GM23338 (cell line): Measurements from ENCODE around the gene SRRT. TPM values are rescaled to one million over a fixed set of nuclear protein-coding genes. Genes with fewer than 3 reads are reported as not detected.

Source experiments
- ATAC-seq: fragments of 200-7000 bp; cut with Tn5 transposase; 3 replicates; pipeline ENCODE4 v1.9.1; 2020
- DNase-seq: peaks from one replicate; pipeline ENCODE4 v3.0.0-alpha.2; 2015; ENCODE audit warnings: low spot score
- H2AFZ ChIP-seq: fragments of 200-600 bp; sonication (generic); 2 replicates; pipeline ENCODE4 v1.8.0; 2016; ENCODE audit warnings: antibody characterized with exemption, mild to moderate bottlenecking, moderate library complexity
- H3F3A ChIP-seq: fragments of 200-600 bp; sonication (generic); replicated peaks from 2 replicates; pipeline ENCODE4 v1.8.0; 2017; ENCODE audit warnings: antibody characterized with exemption, mixed run types, low read depth
- H3K27ac ChIP-seq: fragments of 200-600 bp; sonication (generic); 2 replicates; pipeline ENCODE4 v1.6.1; 2016; ENCODE audit warnings: low read depth
- H3K27me3 ChIP-seq: fragments of 200-600 bp; sonication (generic); 2 replicates; pipeline ENCODE4 v1.8.0; 2016; ENCODE audit warnings: mild to moderate bottlenecking, mixed run types, moderate library complexity; ENCODE audit not compliant: insufficient read depth
- H3K36me3 ChIP-seq: fragments of 200-600 bp; sonication (generic); 2 replicates; pipeline ENCODE4 v1.8.0; 2016; ENCODE audit warnings: mild to moderate bottlenecking; ENCODE audit not compliant: insufficient read depth
- H3K4me1 ChIP-seq: fragments of 200-600 bp; sonication (generic); 2 replicates; pipeline ENCODE4 v1.8.0; 2016; ENCODE audit warnings: mild to moderate bottlenecking, moderate library complexity; ENCODE audit not compliant: insufficient read depth
- H3K4me2 ChIP-seq: fragments of 200-600 bp; sonication (generic); 2 replicates; pipeline ENCODE4 v1.7.1; 2017; ENCODE audit warnings: mixed run types
- H3K4me3 ChIP-seq: fragments of 200-600 bp; sonication (generic); 2 replicates; pipeline ENCODE4 v1.6.1; 2016; ENCODE audit warnings: mixed run types
- H3K79me2 ChIP-seq: fragments of 200-600 bp; sonication (generic); replicated peaks from 2 replicates; pipeline ENCODE4 v1.8.0; 2017; ENCODE audit warnings: mild to moderate bottlenecking; ENCODE audit not compliant: insufficient read depth
- H3K9me2 ChIP-seq: fragments of 200-600 bp; sonication (generic); 2 replicates; pipeline ENCODE4 v1.8.0; 2017; ENCODE audit not compliant: insufficient read depth
- H4K20me1 ChIP-seq: fragments of 200-600 bp; sonication (generic); replicated peaks from 2 replicates; pipeline ENCODE4 v1.8.0; 2017; ENCODE audit warnings: mild to moderate bottlenecking; ENCODE audit not compliant: insufficient read depth
- H3K27ac Mint-ChIP-seq: 2 replicates; pipeline ENCODE4 v1.8.0; 2020; ENCODE audit warnings: inconsistent platforms, mild to moderate bottlenecking, moderate library complexity, mixed read lengths
- H3K27me3 Mint-ChIP-seq: 3 replicates; pipeline ENCODE4 v1.8.0; 2022; ENCODE audit warnings: low read depth, mild to moderate bottlenecking, moderate library complexity, mixed read lengths, inconsistent platforms; ENCODE audit not compliant: insufficient read depth, poor library complexity
- H3K36me3 Mint-ChIP-seq: 3 replicates; pipeline ENCODE4 v1.8.0; 2021; ENCODE audit warnings: low read depth, mild to moderate bottlenecking, inconsistent platforms, moderate library complexity, mixed read lengths
- H3K4me1 Mint-ChIP-seq: 3 replicates; pipeline ENCODE4 v1.8.0; 2020; ENCODE audit warnings: mild to moderate bottlenecking, inconsistent platforms, mixed read lengths
- H3K4me3 Mint-ChIP-seq: 3 replicates; pipeline ENCODE4 v1.8.0; 2021; ENCODE audit warnings: moderate library complexity, mild to moderate bottlenecking, inconsistent platforms, mixed read lengths
- H3K9me3 Mint-ChIP-seq: 3 replicates; pipeline ENCODE4 v1.8.0; 2020; ENCODE audit warnings: moderate library complexity, mild to moderate bottlenecking, inconsistent platforms, mixed read lengths
- CREB1 ChIP-seq: fragments of 250-450 bp; sonication (Bioruptor Pico); IDR thresholded peaks from 2 replicates; pipeline ENCODE4 v1.5.0; 2020; ENCODE audit warnings: low read depth, mild to moderate bottlenecking, moderate library complexity
- CTCF ChIP-seq, 2 experiments: fragments of 200-600 bp in 1 of 2; sonication (generic) in 1 of 2; conservative IDR thresholded peaks; 2 replicates each; pipeline versions ENCODE4 v1.5.1 to v1.6.1; 2016 to 2017; ENCODE audit warnings: antibody characterized with exemption in 2 of 2, low read depth in 2 of 2, mild to moderate bottlenecking in 2 of 2, moderate library complexity in 1 of 2
- EZH2 ChIP-seq: fragments of 200-600 bp; sonication (generic); IDR thresholded peaks from one replicate; pipeline ENCODE4 v1.8.0; 2017; ENCODE audit warnings: antibody characterized with exemption, mild to moderate bottlenecking, low read depth; ENCODE audit not compliant: unreplicated experiment
- EZH2phosphoT487 ChIP-seq: fragments of 200-600 bp; sonication (generic); IDR thresholded peaks from one replicate; pipeline ENCODE4 v1.8.1; 2018; ENCODE audit warnings: antibody characterized with exemption; ENCODE audit not compliant: unreplicated experiment
- JUNB ChIP-seq: IDR thresholded peaks from one replicate; pipeline ENCODE4 v1.6.1; 2016; ENCODE audit warnings: antibody characterized with exemption; ENCODE audit not compliant: unreplicated experiment
- NANOG ChIP-seq: IDR thresholded peaks from 2 replicates; pipeline ENCODE4 v1.6.1; 2016; ENCODE audit warnings: antibody characterized with exemption, borderline replicate concordance
- POLR2AphosphoS5 ChIP-seq: IDR thresholded peaks from 2 replicates; pipeline ENCODE4 v1.6.1; 2016; ENCODE audit warnings: antibody characterized with exemption, low read depth
- REST ChIP-seq: IDR thresholded peaks from one replicate; pipeline ENCODE4 v1.6.1; 2018; ENCODE audit warnings: antibody characterized with exemption; ENCODE audit not compliant: unreplicated experiment
- STAT1 ChIP-seq: IDR thresholded peaks from one replicate; pipeline ENCODE4 v1.6.1; 2016; ENCODE audit warnings: antibody characterized with exemption; ENCODE audit not compliant: unreplicated experiment
- ZNF114 ChIP-seq: fragments of 250-450 bp; sonication (Bioruptor Pico); IDR thresholded peaks from 2 replicates; pipeline ENCODE4 v1.5.0; 2020; ENCODE audit warnings: mild to moderate bottlenecking, moderate library complexity
- ZNF331 ChIP-seq: fragments of 250-450 bp; sonication (Bioruptor Pico); IDR thresholded peaks from 2 replicates; pipeline ENCODE4 v1.5.0; 2020; ENCODE audit warnings: low read depth, mild to moderate bottlenecking, moderate library complexity
- polyA plus RNA-seq: library from polyadenylated mRNA; unstranded; fragments of >200 nt; fragmentation: Nextera tagmentation; extraction: Ambion mirVana; gene quantifications from 2 replicates; pipeline ENCODE4 v1.2.1, GENCODE V29; 2016
- total RNA-seq: library from RNA; depleted of rRNA; stranded (reverse); fragments of >200 nt; shearing (Covaris generic); gene quantifications from 2 replicates; pipeline ENCODE4 v1.2.3, GENCODE V29; 2014
- TF ChIP-seq, protein P1 (sequence below): IDR thresholded peaks from 2 replicates; pipeline ENCODE4 v1.6.1; 2016; ENCODE audit warnings: antibody characterized with exemption
- TF ChIP-seq, protein P2 (sequence below): fragments of 250-450 bp; sonication (Bioruptor Pico); IDR thresholded peaks from 2 replicates; pipeline ENCODE4 v1.5.0; 2020; ENCODE audit warnings: mild to moderate bottlenecking, moderate library complexity

SRRT gene
- total and polyA plus RNA-seq, 2 experiments from 2014 or later: 113 to 140 TPM

GRCh38 chr7:100901921-100902332 lies 27.0 kb downstream of the SRRT start:
- H3K36me3 ChIP-seq: no peaks in the 10 kb centered on the region
- 0 out of 3 replicates have a peak, but pooled peaks cover 4% of the 10 kb centered on the region for H3K9me3 Mint-ChIP-seq
- no peak overlapping the region for H3K27ac ChIP-seq
- H3K27me3 Mint-ChIP-seq: peaks cover 10% of the 10 kb centered on the region
- H3K9me2 ChIP-seq: no peaks in the 10 kb centered on the region
- no peak overlapping the region for H3K27ac Mint-ChIP-seq
- H3F3A ChIP-seq: no peaks in the 10 kb centered on the region
- no peaks in the 10 kb centered on the region for H3K4me1 Mint-ChIP-seq
- H2AFZ ChIP-seq: no peak overlapping the region
- no peaks in the 10 kb centered on the region; the same call in 1 of the 2 replicates for H4K20me1 ChIP-seq
- ATAC-seq: no peak
- H3K27me3 ChIP-seq: peaks cover 8% of the 10 kb centered on the region
- no peaks in the 10 kb centered on the region for H3K4me1 ChIP-seq
- H3K4me3 Mint-ChIP-seq: no peak overlapping the region
- no peak for DNase-seq
- H3K4me2 ChIP-seq: no peak overlapping the region
- no peaks in the 10 kb centered on the region for H3K79me2 ChIP-seq
- no peaks in the 10 kb centered on the region for H3K36me3 Mint-ChIP-seq
- no peak overlapping the region for H3K4me3 ChIP-seq
- no peak for TF ChIP-seq ZNF331
- no peak for TF ChIP-seq CREB1 (CRISPR knock-in tag)
- no peak for TF ChIP-seq EZH2
- no peak for TF ChIP-seq ZNF114 (CRISPR knock-in tag)
- TF ChIP-seq NANOG: no peak
- TF ChIP-seq, protein P1, sequence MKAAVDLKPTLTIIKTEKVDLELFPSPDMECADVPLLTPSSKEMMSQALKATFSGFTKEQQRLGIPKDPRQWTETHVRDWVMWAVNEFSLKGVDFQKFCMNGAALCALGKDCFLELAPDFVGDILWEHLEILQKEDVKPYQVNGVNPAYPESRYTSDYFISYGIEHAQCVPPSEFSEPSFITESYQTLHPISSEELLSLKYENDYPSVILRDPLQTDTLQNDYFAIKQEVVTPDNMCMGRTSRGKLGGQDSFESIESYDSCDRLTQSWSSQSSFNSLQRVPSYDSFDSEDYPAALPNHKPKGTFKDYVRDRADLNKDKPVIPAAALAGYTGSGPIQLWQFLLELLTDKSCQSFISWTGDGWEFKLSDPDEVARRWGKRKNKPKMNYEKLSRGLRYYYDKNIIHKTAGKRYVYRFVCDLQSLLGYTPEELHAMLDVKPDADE: no peak
- TF ChIP-seq, protein P2, sequence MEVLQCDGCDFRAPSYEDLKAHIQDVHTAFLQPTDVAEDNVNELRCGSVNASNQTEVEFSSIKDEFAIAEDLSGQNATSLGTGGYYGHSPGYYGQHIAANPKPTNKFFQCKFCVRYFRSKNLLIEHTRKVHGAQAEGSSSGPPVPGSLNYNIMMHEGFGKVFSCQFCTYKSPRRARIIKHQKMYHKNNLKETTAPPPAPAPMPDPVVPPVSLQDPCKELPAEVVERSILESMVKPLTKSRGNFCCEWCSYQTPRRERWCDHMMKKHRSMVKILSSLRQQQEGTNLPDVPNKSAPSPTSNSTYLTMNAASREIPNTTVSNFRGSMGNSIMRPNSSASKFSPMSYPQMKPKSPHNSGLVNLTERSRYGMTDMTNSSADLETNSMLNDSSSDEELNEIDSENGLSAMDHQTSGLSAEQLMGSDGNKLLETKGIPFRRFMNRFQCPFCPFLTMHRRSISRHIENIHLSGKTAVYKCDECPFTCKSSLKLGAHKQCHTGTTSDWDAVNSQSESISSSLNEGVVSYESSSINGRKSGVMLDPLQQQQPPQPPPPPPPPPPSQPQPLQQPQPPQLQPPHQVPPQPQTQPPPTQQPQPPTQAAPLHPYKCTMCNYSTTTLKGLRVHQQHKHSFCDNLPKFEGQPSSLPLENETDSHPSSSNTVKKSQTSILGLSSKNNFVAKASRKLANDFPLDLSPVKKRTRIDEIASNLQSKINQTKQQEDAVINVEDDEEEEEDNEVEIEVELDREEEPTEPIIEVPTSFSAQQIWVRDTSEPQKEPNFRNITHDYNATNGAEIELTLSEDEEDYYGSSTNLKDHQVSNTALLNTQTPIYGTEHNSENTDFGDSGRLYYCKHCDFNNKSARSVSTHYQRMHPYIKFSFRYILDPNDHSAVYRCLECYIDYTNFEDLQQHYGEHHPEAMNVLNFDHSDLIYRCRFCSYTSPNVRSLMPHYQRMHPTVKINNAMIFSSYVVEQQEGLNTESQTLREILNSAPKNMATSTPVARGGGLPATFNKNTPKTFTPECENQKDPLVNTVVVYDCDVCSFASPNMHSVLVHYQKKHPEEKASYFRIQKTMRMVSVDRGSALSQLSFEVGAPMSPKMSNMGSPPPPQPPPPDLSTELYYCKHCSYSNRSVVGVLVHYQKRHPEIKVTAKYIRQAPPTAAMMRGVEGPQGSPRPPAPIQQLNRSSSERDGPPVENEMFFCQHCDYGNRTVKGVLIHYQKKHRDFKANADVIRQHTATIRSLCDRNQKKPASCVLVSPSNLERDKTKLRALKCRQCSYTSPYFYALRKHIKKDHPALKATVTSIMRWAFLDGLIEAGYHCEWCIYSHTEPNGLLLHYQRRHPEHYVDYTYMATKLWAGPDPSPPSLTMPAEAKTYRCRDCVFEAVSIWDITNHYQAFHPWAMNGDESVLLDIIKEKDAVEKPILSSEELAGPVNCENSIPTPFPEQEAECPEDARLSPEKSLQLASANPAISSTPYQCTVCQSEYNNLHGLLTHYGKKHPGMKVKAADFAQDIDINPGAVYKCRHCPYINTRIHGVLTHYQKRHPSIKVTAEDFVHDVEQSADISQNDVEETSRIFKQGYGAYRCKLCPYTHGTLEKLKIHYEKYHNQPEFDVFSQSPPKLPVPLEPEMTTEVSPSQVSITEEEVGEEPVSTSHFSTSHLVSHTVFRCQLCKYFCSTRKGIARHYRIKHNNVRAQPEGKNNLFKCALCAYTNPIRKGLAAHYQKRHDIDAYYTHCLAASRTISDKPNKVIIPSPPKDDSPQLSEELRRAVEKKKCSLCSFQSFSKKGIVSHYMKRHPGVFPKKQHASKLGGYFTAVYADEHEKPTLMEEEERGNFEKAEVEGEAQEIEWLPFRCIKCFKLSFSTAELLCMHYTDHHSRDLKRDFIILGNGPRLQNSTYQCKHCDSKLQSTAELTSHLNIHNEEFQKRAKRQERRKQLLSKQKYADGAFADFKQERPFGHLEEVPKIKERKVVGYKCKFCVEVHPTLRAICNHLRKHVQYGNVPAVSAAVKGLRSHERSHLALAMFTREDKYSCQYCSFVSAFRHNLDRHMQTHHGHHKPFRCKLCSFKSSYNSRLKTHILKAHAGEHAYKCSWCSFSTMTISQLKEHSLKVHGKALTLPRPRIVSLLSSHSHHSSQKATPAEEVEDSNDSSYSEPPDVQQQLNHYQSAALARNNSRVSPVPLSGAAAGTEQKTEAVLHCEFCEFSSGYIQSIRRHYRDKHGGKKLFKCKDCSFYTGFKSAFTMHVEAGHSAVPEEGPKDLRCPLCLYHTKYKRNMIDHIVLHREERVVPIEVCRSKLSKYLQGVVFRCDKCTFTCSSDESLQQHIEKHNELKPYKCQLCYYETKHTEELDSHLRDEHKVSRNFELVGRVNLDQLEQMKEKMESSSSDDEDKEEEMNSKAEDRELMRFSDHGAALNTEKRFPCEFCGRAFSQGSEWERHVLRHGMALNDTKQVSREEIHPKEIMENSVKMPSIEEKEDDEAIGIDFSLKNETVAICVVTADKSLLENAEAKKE (CRISPR knock-in tag): no peak
- TF ChIP-seq POLR2AphosphoS5: no peak
- TF ChIP-seq CTCF (conservative IDR thresholded peaks at IDR 0.05; ENCODE audit: low read depth in 2 of 2): no peak
- TF ChIP-seq JUNB: no peak
- no peak for TF ChIP-seq REST
- TF ChIP-seq EZH2phosphoT487: no peak
- TF ChIP-seq STAT1: no peak
